CD14-positive monocyte (primary cell): ENCODE measurements around the gene KRT76. TPM values are rescaled to one million over a fixed set of nuclear protein-coding genes. Genes with fewer than 3 reads are reported as not detected.

Experiments used
- DNase-seq, 3 donors: peaks; one replicate each; pipeline ENCODE4 v3.0.0-alpha.2; 2011 to 2022
- H2AFZ ChIP-seq: 2 replicates; pipeline ENCODE4 v1.6.0; 2012; ENCODE audit warnings: mild to moderate bottlenecking, low read depth, low read length, inconsistent platforms; ENCODE audit not compliant: insufficient read depth, poor library complexity, severe bottlenecking
- H3K27ac ChIP-seq, 2 donors: 1 replicate in 1 of 2; 2 replicates in 1 of 2; pipeline ENCODE4 v1.5.1; 2012 to 2013; ENCODE audit warnings: low read length in 2 of 2, control low read depth in 1 of 2, inconsistent platforms in 1 of 2, low read depth in 1 of 2, mild to moderate bottlenecking in 1 of 2
- H3K27me3 ChIP-seq, 2 donors: one replicate each; pipeline versions ENCODE4 v1.6.0 to v1.6.1; 2011 to 2013; ENCODE audit warnings: low read length in 2 of 2; ENCODE audit not compliant: control insufficient read depth in 2 of 2, insufficient read depth in 2 of 2
- H3K36me3 ChIP-seq, 2 donors: replicated peaks in 1 of 2; 1 replicate in 1 of 2; 2 replicates in 1 of 2; pipeline versions ENCODE4 v1.5.1 to v1.6.1; 2012 to 2013; ENCODE audit warnings: low read length in 2 of 2, control low read depth in 1 of 2, inconsistent platforms in 1 of 2, mild to moderate bottlenecking in 1 of 2; ENCODE audit not compliant: insufficient read depth in 2 of 2, control insufficient read depth in 1 of 2
- H3K4me1 ChIP-seq, 2 donors: 1 replicate in 1 of 2; 2 replicates in 1 of 2; pipeline versions ENCODE4 v1.5.1 to v1.6.1; 2012 to 2013; ENCODE audit warnings: low read length in 2 of 2, control low read depth in 1 of 2, inconsistent platforms in 1 of 2, mild to moderate bottlenecking in 1 of 2, moderate library complexity in 1 of 2; ENCODE audit not compliant: insufficient read depth in 2 of 2, control insufficient read depth in 1 of 2
- H3K4me2 ChIP-seq: replicated peaks from 2 replicates; pipeline ENCODE3; 2012; ENCODE audit warnings: low read length, moderate library complexity, mild to moderate bottlenecking; ENCODE audit not compliant: poor library complexity, severe bottlenecking; ENCODE audit errors: extremely low read depth
- H3K4me3 ChIP-seq, 3 experiments: fragments of 200-600 bp in 1 of 3; sonication (generic) in 1 of 3; replicated peaks in 1 of 3; 1 replicate in 2 of 3; 2 replicates in 1 of 3; pipeline ENCODE4 v1.5.1; 2011 to 2013; ENCODE audit warnings: low read length in 3 of 3, mild to moderate bottlenecking in 3 of 3, control low read depth in 2 of 3, low read depth in 2 of 3, inconsistent platforms in 1 of 3, moderate library complexity in 1 of 3
- H3K79me2 ChIP-seq: 2 replicates; pipeline ENCODE4 v1.6.0; 2012; ENCODE audit warnings: mild to moderate bottlenecking, control low read depth, inconsistent platforms, low read length, moderate library complexity; ENCODE audit not compliant: insufficient read depth
- H3K9ac ChIP-seq: 2 replicates; pipeline ENCODE4 v1.6.0; 2017; ENCODE audit warnings: low read length, mild to moderate bottlenecking; ENCODE audit not compliant: insufficient read depth, poor library complexity, severe bottlenecking
- H3K9me3 ChIP-seq, 2 donors: replicated peaks in 1 of 2; 1 replicate in 1 of 2; 2 replicates in 1 of 2; pipeline versions ENCODE4 v1.5.1 to v1.6.1; 2012 to 2013; ENCODE audit warnings: low read length in 2 of 2, control low read depth in 1 of 2; ENCODE audit not compliant: control insufficient read depth in 1 of 2, insufficient read depth in 1 of 2
- H4K20me1 ChIP-seq: 2 replicates; pipeline ENCODE4 v1.6.0; 2012; ENCODE audit warnings: mild to moderate bottlenecking, low read length, control low read depth, moderate library complexity; ENCODE audit not compliant: insufficient read depth
- H3K27ac Mint-ChIP-seq, 7 donors: one replicate each; pipeline ENCODE4 v1.8.0; 2020; ENCODE audit warnings: mild to moderate bottlenecking in 7 of 7, mixed read lengths in 7 of 7, moderate library complexity in 6 of 7, inconsistent platforms in 2 of 7
- H3K27me3 Mint-ChIP-seq, 3 donors: one replicate each; pipeline ENCODE4 v1.8.0; 2021 to 2022; ENCODE audit warnings: low read depth in 3 of 3, mild to moderate bottlenecking in 3 of 3, mixed read lengths in 3 of 3, moderate library complexity in 3 of 3, inconsistent platforms in 1 of 3
- H3K36me3 Mint-ChIP-seq, 2 donors: one replicate each; pipeline ENCODE4 v1.8.0; 2020; ENCODE audit warnings: mixed read lengths in 2 of 2, inconsistent platforms in 1 of 2, mild to moderate bottlenecking in 1 of 2
- H3K4me1 Mint-ChIP-seq: one replicate; pipeline ENCODE4 v1.8.0; 2020; ENCODE audit warnings: mild to moderate bottlenecking, mixed read lengths
- H3K4me3 Mint-ChIP-seq, 2 donors: one replicate each; pipeline ENCODE4 v1.8.0; 2020; ENCODE audit warnings: mild to moderate bottlenecking in 2 of 2, mixed read lengths in 2 of 2, moderate library complexity in 1 of 2
- H3K9me3 Mint-ChIP-seq, 7 donors: one replicate each; pipeline ENCODE4 v1.8.0; 2020 to 2022; ENCODE audit warnings: mixed read lengths in 7 of 7, mild to moderate bottlenecking in 6 of 7, moderate library complexity in 6 of 7, inconsistent platforms in 2 of 7
- CTCF ChIP-seq: fragments of 200-600 bp; IDR thresholded peaks from one replicate; pipeline ENCODE4 v1.8.0; 2022; ENCODE audit warnings: antibody characterized with exemption, mild to moderate bottlenecking
- WGBS: methylation state at CpG from one replicate; pipeline ENCODE4 v1.1.5; 2013; ENCODE audit warnings: missing lambda C conversion rate; ENCODE audit not compliant: insufficient coverage; 5-methylcytosine and 5-hydroxymethylcytosine counted together
- intact Hi-C, 2 donors: fragments of 100-400 bp; cut with micrococcal nuclease; formaldehyde crosslinking; loops; one replicate each; pipeline versions ENCODE4 v1.15.0 to v1.15.1; 2023
- polyA plus RNA-seq, 3 donors: library from polyadenylated mRNA; depleted of rRNA in 1 of 3; unstranded in 2 of 3; stranded (reverse) in 1 of 3; fragments of 300-500 nt in 2 of 3; fragments of >200 nt in 1 of 3; fragmentation: Illumina TruSeq in 2 of 3; gene quantifications; 1 replicate in 2 of 3; 2 replicates in 1 of 3; pipeline ENCODE4 v1.2.3, GENCODE V29; 2012 to 2021

Gene KRT76
- polyA plus RNA-seq, 3 donors = not detected

DNA sequence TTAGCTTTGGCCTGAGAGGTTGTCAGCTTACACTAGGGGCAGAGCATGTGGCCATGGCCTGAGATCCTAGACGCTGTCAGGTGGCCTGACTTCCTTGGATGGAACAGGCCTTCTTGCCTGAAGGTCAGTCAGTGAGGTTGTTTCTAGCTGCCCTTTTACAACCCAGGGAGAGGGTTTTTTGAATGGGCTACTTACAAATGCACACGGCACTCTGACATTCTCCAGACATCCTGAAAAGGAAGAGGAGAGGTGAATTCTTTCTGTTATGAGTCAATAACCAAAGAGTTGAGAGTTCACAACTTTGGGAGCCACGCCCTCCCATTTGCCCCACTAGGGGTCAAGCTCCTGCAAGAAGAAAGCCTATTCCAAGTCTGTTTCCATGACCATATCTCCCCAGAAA lies 7.8 kb downstream of the KRT76 start:
- H3K79me2 ChIP-seq = no peaks in the 10 kb centered on the region
- H3K27ac Mint-ChIP-seq = no peak overlapping the region
- intact Hi-C loops = no loop called here
- no peaks in the 10 kb centered on the region for H3K4me1 ChIP-seq
- WGBS = 90% methylated on average over 2 of the region's 3 CpGs
- H3K36me3 ChIP-seq = no peaks in the 10 kb centered on the region
- no peak overlapping the region for H3K4me3 ChIP-seq
- H3K9me3 ChIP-seq = no peaks in the 10 kb centered on the region
- no peak overlapping the region for H2AFZ ChIP-seq
- no peak overlapping the region for H3K27ac ChIP-seq
- no peak overlapping the region for H3K4me2 ChIP-seq
- H3K9ac ChIP-seq = no peak overlapping the region
- H3K27me3 Mint-ChIP-seq = peaks cover 0 to 16% (median 7%) of the 10 kb centered on the region in 3 donors
- H3K27me3 ChIP-seq = peaks cover 0 to 2% of the 10 kb centered on the region in 2 donors
- H3K36me3 Mint-ChIP-seq = no peaks in the 10 kb centered on the region
- no peak for TF ChIP-seq CTCF
- no peak overlapping the region for H3K4me3 Mint-ChIP-seq
- peaks cover 0 to 1% (median 0%) of the 10 kb centered on the region in 7 donors for H3K9me3 Mint-ChIP-seq
- H4K20me1 ChIP-seq = no peaks in the 10 kb centered on the region
- H3K4me1 Mint-ChIP-seq = no peaks in the 10 kb centered on the region
- no peak for DNase-seq

DNA sequence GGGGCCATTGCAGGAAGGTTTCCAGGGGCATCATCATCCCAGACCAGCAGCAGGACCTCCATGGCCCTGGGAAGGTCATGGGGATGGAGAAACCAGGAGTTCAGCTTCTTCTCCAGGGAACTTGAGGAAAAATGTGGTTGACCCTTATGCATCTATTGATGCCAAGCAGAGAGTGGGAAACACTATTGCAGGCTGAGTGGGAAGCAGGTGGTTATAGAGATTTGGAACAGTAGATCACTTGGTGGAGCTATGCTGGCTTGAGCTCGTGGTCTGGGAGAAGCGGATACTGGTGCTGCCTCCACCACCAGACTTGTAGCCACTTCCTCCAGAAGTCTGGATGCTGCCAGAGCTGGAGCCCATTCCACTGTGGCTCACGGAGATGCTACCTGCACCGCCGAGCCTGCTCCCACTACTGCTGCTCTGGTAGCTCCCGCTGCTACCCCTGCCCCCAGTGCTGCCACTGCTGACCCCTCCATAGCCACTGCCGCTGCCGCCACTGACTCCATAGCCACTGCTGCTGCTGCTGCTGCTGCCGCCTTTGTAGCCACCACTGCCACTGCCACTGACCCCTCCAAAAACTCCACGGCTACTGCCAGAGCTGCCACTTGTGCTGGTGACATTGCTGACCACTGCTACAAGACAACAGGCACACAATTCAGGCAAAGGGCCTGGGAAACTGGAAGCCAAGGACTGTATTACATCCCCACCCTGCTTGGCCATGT lies 8.5 kb downstream of the KRT76 start:
- no peak overlapping the region for H3K27ac Mint-ChIP-seq
- Histone ChIP-seq H3K27ac (no peak overlapping the region), H3K36me3 (no peaks in the 10 kb centered on the region), H3K9me3 (no peaks in the 10 kb centered on the region), H3K79me2 (no peaks in the 10 kb centered on the region), H4K20me1 (no peaks in the 10 kb centered on the region), H3K4me2 (no peak overlapping the region), H3K4me1 (no peaks in the 10 kb centered on the region), H3K4me3 (no peak overlapping the region), H3K27me3 (no peaks in the 10 kb centered on the region), H3K9ac (no peak overlapping the region), H2AFZ (no peak overlapping the region)
- H3K9me3 Mint-ChIP-seq = peaks cover 0 to 3% (median 0%) of the 10 kb centered on the region in 7 donors
- no peaks in the 10 kb centered on the region for H3K36me3 Mint-ChIP-seq
- intact Hi-C loops = no loop called here
- TF ChIP-seq CTCF = no peak
- DNase-seq = no peak
- H3K4me1 Mint-ChIP-seq = no peaks in the 10 kb centered on the region
- WGBS = 93% methylated on average over 10 of the region's 10 CpGs
- H3K4me3 Mint-ChIP-seq = no peak overlapping the region
- peaks cover 0 to 14% (median 7%) of the 10 kb centered on the region in 3 donors for H3K27me3 Mint-ChIP-seq
